Transverse colon (tissue), 4 donors: ENCODE measurements around the gene CNTNAP2. TPM values are rescaled to one million over a fixed set of nuclear protein-coding genes. Genes with fewer than 3 reads are reported as not detected.

ENCODE experiments used
- DNase-seq: peaks from one replicate; pipeline ENCODE4 v3.0.0-alpha.2; 2019
- H3K27ac ChIP-seq, 4 donors: fragments of 200-600 bp; sonication (generic); 2 replicates each; pipeline ENCODE4 v1.5.1; 2016 to 2018; ENCODE audit warnings: inconsistent platforms in 4 of 4
- H3K27me3 ChIP-seq: fragments of 200-600 bp; sonication (generic); 2 replicates; pipeline ENCODE4 v1.5.1; 2017; ENCODE audit warnings: inconsistent platforms
- H3K36me3 ChIP-seq, 4 donors: fragments of 200-600 bp; sonication (generic); 2 replicates each; pipeline ENCODE4 v1.5.1; 2017 to 2019; ENCODE audit warnings: inconsistent platforms in 4 of 4
- H3K4me1 ChIP-seq, 4 donors: fragments of 200-600 bp; sonication (generic); 2 replicates each; pipeline ENCODE4 v1.5.1; 2017 to 2020; ENCODE audit warnings: inconsistent platforms in 4 of 4
- H3K4me3 ChIP-seq, 4 donors: fragments of 200-600 bp; sonication (generic); 1 replicate in 1 of 4; 2 replicates in 3 of 4; pipeline versions ENCODE4 v1.5.1 to v1.6.1; 2017 to 2019; ENCODE audit warnings: inconsistent platforms in 4 of 4
- H3K9me3 ChIP-seq, 2 donors: fragments of 200-600 bp; sonication (generic); 2 replicates each; pipeline ENCODE4 v1.5.1; 2017 to 2019; ENCODE audit warnings: inconsistent platforms in 2 of 2
- EP300 ChIP-seq: sonication (generic); formaldehyde crosslinking; IDR thresholded peaks from one replicate; pipeline ENCODE4 v1.6.1; 2017; ENCODE audit warnings: antibody characterized with exemption, low read depth
- POLR2A ChIP-seq: fragments of 450-650 bp; IDR thresholded peaks from one replicate; pipeline ENCODE4 v1.6.1; 2016; ENCODE audit warnings: antibody characterized with exemption, mild to moderate bottlenecking, moderate library complexity
- POLR2AphosphoS5 ChIP-seq, 3 donors: sonication (generic); formaldehyde crosslinking; IDR thresholded peaks; one replicate each; pipeline ENCODE4 v1.6.1; 2016; ENCODE audit warnings: antibody characterized with exemption in 3 of 3
- WGBS, 2 donors: methylation state at CpG; one replicate each; pipeline ENCODE4 v1.1.5; 2018; ENCODE audit warnings: low coverage in 1 of 2; 5-methylcytosine and 5-hydroxymethylcytosine counted together
- in situ Hi-C, 4 donors: fragments of 200-750 bp; cut with MboI; loops; one replicate each; pipeline versions ENCODE4 v1.15.0 to v1.15.1; 2017; ENCODE audit warnings: low sequenced_read_pairs in 3 of 4, low pct_ligation_motif_present in 1 of 4, low pct_unique_long_range_greater_than_20kb in 1 of 4
- intact Hi-C: fragments of 100-400 bp; cut with DNase I; formaldehyde crosslinking; loops from one replicate; pipeline ENCODE4 v1.15.1; 2023; ENCODE audit warnings: low total_unique reads
- total RNA-seq, 4 donors: library from RNA; depleted of rRNA; stranded (reverse); fragments of >200 nt; gene quantifications; one replicate each; pipeline ENCODE4 v1.1.0, GENCODE V29; 2016
- TF ChIP-seq, protein P1 (sequence below), 5 experiments: fragments of 200-600 bp in 3 of 5; fragments of 450-650 bp in 2 of 5; sonication (generic) in 3 of 5; IDR thresholded peaks; 1 replicate in 2 of 5; 2 replicates in 3 of 5; pipeline ENCODE4 v1.5.1; 2016 to 2017; ENCODE audit warnings: antibody characterized with exemption in 5 of 5, inconsistent platforms in 3 of 5, mild to moderate bottlenecking in 2 of 5, moderate library complexity in 1 of 5

Gene CNTNAP2
- total RNA-seq, 4 donors from 2014 or later = 0.60 to 2.9 (median 2.4) TPM

DNA sequence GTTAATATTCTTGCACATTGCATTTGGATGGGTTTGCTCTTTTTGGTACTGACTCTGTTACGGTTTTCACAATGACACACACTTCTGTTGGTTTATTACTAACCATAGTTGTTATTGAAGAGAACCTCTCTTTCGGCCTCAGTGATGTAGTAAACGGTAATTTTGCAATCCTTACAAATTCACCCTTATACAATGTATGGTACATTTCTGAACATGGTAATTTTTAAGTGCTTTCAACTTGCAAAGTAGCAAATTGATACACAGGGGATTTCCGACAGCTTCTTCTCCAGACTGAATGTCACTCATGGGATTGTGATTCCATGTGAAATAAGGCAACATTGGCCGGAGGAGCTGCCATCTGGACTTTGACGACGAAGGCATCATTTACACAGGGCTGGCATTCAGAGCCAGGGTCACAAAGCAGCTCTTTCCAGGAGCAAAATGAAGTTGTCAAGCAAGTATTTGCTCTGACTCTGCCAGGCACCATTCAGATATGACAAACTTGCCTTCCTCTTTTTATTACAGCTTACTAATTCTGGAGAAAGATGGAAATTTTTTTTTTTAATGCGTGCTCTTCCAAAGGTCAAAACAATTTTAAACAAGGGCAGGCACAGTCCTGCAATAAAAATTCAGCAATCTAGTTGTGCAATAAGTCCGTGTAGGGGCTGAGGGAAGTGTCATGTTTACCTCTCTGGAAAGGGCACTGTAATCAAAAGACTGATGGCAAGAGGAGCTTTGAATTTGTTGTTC is 1762.5 kb downstream of the CNTNAP2 start:
- Histone ChIP-seq H3K27ac (no peak overlapping the region), H3K27me3 (no peaks in the 10 kb centered on the region), H3K36me3 (no peaks in the 10 kb centered on the region), H3K4me3 (no peak overlapping the region), H3K4me1 (peaks cover 0 to 11% (median 6%) of the 10 kb centered on the region in 4 donors), H3K9me3 (no peaks in the 10 kb centered on the region)
- intact Hi-C loops = no loop called here
- TF ChIP-seq POLR2AphosphoS5 (IDR thresholded peaks at IDR 0.05) = no peak
- in situ Hi-C loops = no loop called here
- DNase-seq = no peak
- 25 to 31% methylated on average over 6 to 9 of the region's 9 CpGs for WGBS, 2 donors

DNA sequence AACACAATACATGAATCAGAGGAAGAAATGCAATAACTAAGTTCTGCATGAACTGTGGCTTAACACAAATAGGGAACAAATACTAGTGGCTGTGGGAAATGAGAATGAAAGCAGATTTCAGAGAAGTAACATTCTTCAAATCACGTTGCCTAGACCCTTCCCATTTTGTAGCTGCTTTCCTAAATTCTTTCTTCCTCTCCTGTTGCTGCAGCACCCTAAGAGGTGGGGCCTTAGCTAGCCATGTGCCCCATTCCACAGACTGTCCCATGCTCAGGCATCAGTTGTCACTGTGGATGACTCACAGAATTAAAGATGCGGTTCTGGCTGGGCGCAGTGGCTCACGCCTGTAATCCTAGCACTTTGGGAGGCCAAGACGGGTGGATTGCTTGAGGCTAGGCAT is 1769.3 kb downstream of the CNTNAP2 start:
- in situ Hi-C loops (no loop called here), intact Hi-C loops (no loop called here)
- TF ChIP-seq EP300 (no peak), POLR2AphosphoS5 (IDR thresholded peaks at IDR 0.05) (no peak)
- no peak for DNase-seq
- WGBS, 2 donors = 84% methylated on average over 5 of the region's 5 CpGs; no CpG with 5 or more reads in 1 of the 2 donors
- H3K4me1 ChIP-seq = no peaks in the 10 kb centered on the region
- no peak overlapping the region for H3K27ac ChIP-seq
- no peaks in the 10 kb centered on the region for H3K27me3 ChIP-seq
- no peaks in the 10 kb centered on the region for H3K36me3 ChIP-seq
- H3K9me3 ChIP-seq = no peaks in the 10 kb centered on the region
- H3K4me3 ChIP-seq = no peak overlapping the region

DNA sequence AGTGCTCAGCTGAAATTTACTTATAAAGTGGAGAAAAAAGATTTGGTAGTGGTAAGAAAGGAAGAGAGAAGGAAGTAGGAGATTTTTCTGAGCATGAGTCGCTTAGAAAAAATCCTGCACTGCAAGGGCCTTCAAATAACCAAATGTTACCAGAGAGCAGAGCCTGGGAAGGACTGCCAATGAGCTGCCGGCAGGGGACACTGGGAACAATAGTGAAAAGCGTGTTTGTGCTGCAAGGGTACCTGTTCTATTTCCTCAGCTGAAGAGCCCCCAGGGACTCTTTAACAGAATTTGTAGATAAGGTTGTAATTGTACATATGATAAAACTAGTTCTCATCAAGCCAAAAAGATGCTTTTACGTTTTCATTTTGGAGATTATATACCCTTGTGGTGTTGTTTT is 1777.7 kb downstream of the CNTNAP2 start:
- no peak overlapping the region for H3K27ac ChIP-seq
- H3K4me3 ChIP-seq = no peak overlapping the region
- in situ Hi-C loops = no loop called here
- no peaks in the 10 kb centered on the region for H3K27me3 ChIP-seq
- DNase-seq = no peak
- H3K4me1 ChIP-seq = no peaks in the 10 kb centered on the region
- intact Hi-C loops = no loop called here
- WGBS, 2 donors = 54 to 56% methylated on average over 2 to 4 of the region's 4 CpGs
- TF ChIP-seq POLR2AphosphoS5 (IDR thresholded peaks at IDR 0.05) (no peak), EP300 (no peak), POLR2A (no peak)
- TF ChIP-seq, protein P1, sequence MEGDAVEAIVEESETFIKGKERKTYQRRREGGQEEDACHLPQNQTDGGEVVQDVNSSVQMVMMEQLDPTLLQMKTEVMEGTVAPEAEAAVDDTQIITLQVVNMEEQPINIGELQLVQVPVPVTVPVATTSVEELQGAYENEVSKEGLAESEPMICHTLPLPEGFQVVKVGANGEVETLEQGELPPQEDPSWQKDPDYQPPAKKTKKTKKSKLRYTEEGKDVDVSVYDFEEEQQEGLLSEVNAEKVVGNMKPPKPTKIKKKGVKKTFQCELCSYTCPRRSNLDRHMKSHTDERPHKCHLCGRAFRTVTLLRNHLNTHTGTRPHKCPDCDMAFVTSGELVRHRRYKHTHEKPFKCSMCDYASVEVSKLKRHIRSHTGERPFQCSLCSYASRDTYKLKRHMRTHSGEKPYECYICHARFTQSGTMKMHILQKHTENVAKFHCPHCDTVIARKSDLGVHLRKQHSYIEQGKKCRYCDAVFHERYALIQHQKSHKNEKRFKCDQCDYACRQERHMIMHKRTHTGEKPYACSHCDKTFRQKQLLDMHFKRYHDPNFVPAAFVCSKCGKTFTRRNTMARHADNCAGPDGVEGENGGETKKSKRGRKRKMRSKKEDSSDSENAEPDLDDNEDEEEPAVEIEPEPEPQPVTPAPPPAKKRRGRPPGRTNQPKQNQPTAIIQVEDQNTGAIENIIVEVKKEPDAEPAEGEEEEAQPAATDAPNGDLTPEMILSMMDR (IDR thresholded peaks at IDR 0.05) = no peak
- no peaks in the 10 kb centered on the region for H3K36me3 ChIP-seq
- no peaks in the 10 kb centered on the region for H3K9me3 ChIP-seq

DNA sequence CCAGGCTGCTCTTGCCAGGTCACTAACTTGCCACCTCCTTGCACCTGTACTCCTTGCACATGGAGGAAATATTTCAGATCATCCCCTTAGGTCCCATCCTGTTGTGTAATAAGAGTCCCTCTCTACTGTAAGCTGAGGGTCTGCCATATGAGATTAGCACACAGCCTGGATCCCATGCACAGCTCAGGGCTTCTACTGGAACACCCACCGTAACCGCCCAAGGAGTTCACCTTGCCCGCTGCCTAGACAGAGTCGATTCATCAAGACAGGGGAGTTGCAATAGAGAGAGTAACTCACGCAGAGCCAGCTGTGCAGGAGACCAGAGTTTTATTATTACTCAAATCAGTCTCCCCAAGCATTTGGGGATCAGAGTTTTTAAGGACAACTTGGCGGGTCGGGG is 1779.5 kb downstream of the CNTNAP2 start:
- H3K27ac ChIP-seq = no peak overlapping the region
- intact Hi-C loops (no loop called here), in situ Hi-C loops (no loop called here)
- H3K27me3 ChIP-seq = no peaks in the 10 kb centered on the region
- H3K36me3 ChIP-seq = no peaks in the 10 kb centered on the region
- H3K4me3 ChIP-seq = no peak overlapping the region
- no peaks in the 10 kb centered on the region for H3K9me3 ChIP-seq
- no peak for TF ChIP-seq EP300
- TF ChIP-seq, protein P1 (IDR thresholded peaks at IDR 0.05) = no peak
- no peak for TF ChIP-seq POLR2AphosphoS5 (IDR thresholded peaks at IDR 0.05)
- no peak for TF ChIP-seq POLR2A
- no peak for DNase-seq
- WGBS, 2 donors = 98% methylated on average over 4 of the region's 7 CpGs; no CpG with 5 or more reads in 1 of the 2 donors
- no peaks in the 10 kb centered on the region for H3K4me1 ChIP-seq

DNA sequence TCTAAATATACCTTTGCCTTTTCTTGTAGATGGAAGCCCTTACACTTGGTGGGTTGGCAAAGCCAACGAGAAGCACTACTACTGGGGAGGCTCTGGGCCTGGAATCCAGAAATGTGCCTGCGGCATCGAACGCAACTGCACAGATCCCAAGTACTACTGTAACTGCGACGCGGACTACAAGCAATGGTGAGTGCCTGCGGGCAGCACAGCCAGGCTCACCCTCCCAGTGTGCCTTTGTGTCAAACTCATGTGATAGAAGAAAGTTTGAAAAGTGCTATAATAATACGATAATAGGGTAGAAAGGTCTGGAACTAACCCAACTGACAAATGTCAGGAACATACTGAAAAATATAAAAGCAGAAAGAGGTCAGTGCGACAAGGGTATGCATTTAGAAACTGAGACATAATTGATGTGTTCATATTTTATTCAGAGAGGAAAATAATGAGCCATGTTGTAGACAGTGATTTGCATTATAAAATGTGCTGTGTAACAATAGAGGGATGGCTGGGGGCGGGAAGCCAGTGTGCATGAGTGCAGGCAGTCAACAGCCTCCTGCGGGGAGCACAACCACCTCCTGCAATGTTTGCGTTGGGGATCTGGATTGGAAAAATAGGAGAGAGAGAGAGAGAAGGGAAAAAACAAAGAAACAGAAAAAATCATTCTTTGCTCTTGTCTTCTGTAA is 1787.1 kb downstream of the CNTNAP2 start:
- H3K9me3 ChIP-seq = no peaks in the 10 kb centered on the region
- in situ Hi-C loops = no loop called here
- no peaks in the 10 kb centered on the region for H3K36me3 ChIP-seq
- no peak overlapping the region for H3K4me3 ChIP-seq
- no peaks in the 10 kb centered on the region for H3K4me1 ChIP-seq
- intact Hi-C loops = no loop called here
- no peaks in the 10 kb centered on the region for H3K27me3 ChIP-seq
- no peak for DNase-seq
- WGBS, 2 donors = 75 to 87% methylated on average over 5 to 13 of the region's 13 CpGs
- TF ChIP-seq POLR2AphosphoS5 (IDR thresholded peaks at IDR 0.05) (no peak), EP300 (no peak), POLR2A (no peak)
- TF ChIP-seq, protein P1 (IDR thresholded peaks at IDR 0.05) = no peak
- H3K27ac ChIP-seq = no peak overlapping the region
